ENCODE measurements around the gene SPHK2.
A peak's percentile ranks its signal among the peaks of the same experiment; 100 is the strongest.
"Not testable (repeated sequence)": the region's sequence is repeated elsewhere in the genome, so short reads cannot be mapped to it uniquely, and the experiment has no call there.

The SPHK2 gene

GRCh38 chr19:48637449-48637947 is 18.2 kb downstream of the SPHK2 start:
- peak; percentile 99 for DNase-seq (ENCODE audit: low read depth)

GRCh38 chr19:48637948-48638830 is 18.9 kb downstream of the SPHK2 start:
- DNase-seq (ENCODE audit: low read depth), result peak; percentile 80

GRCh38 chr19:48638831-48639381 is 19.6 kb downstream of the SPHK2 start:
- no peak for DNase-seq (ENCODE audit: low read depth)

- DNase-seq (ENCODE audit: low read depth), result no peak
Measured at GRCh38 chr19:48639483-48640375, 20.4 kb downstream of the SPHK2 start.

- no peak for DNase-seq (ENCODE audit: low read depth)
Measured at GRCh38 chr19:48641850-48642249, 22.5 kb downstream of the SPHK2 start.

- DNase-seq (ENCODE audit: low read depth), result no peak
Measured at GRCh38 chr19:48642862-48643261, 23.6 kb downstream of the SPHK2 start.

- DNase-seq (ENCODE audit: low read depth), result no peak
Measured at GRCh38 chr19:48644355-48644754, 25.0 kb downstream of the SPHK2 start.

- peak; percentile 61 for DNase-seq (ENCODE audit: low read depth)
Measured at GRCh38 chr19:48644839-48645619, 25.7 kb downstream of the SPHK2 start.

- DNase-seq (ENCODE audit: low read depth), result no peak
Measured at GRCh38 chr19:48645620-48646000, 26.3 kb downstream of the SPHK2 start.

- peak; percentile 91 for DNase-seq (ENCODE audit: low read depth)
Measured at GRCh38 chr19:48646001-48646721, 26.9 kb downstream of the SPHK2 start, which contains the start of gene CA11. CA11 (minus strand) TSS chr19:48646187; CDS start chr19:48645632, 555 bp downstream.

GRCh38 chr19:48646722-48647216 is 27.5 kb downstream of the SPHK2 start:
- DNase-seq (ENCODE audit: low read depth), result no peak

- DNase-seq (ENCODE audit: low read depth), result no peak
Measured at GRCh38 chr19:48648134-48648533, 28.8 kb downstream of the SPHK2 start.

GRCh38 chr19:48650974-48651682 is 31.8 kb downstream of the SPHK2 start:
- no peak for DNase-seq (ENCODE audit: low read depth)

GRCh38 chr19:48651683-48652048 is 32.4 kb downstream of the SPHK2 start:
- DNase-seq (ENCODE audit: low read depth), result no peak

GRCh38 chr19:48654299-48655059 is 35.2 kb downstream of the SPHK2 start:
- DNase-seq (ENCODE audit: low read depth), result no peak

GRCh38 chr19:48656840-48657474 is 37.7 kb downstream of the SPHK2 start:
- DNase-seq (ENCODE audit: low read depth), result no peak

GRCh38 chr19:48657828-48658227 is 38.5 kb downstream of the SPHK2 start:
- not testable (repeated sequence) for DNase-seq (ENCODE audit: low read depth)

GRCh38 chr19:48658483-48658882 is 39.2 kb downstream of the SPHK2 start:
- no peak for DNase-seq (ENCODE audit: low read depth)

GRCh38 chr19:48659768-48660167 is 40.5 kb downstream of the SPHK2 start:
- DNase-seq (ENCODE audit: low read depth), result no peak

Data from stimulated activated CD4-positive, alpha-beta T cell treated with anti-CD3 and anti-CD28 coated beads, Interleukin-2, amount 100 ng/mL, for 4 hours (primary cell).